ENCODE data around the gene HOXA4.

HOXA4 gene

DNA sequence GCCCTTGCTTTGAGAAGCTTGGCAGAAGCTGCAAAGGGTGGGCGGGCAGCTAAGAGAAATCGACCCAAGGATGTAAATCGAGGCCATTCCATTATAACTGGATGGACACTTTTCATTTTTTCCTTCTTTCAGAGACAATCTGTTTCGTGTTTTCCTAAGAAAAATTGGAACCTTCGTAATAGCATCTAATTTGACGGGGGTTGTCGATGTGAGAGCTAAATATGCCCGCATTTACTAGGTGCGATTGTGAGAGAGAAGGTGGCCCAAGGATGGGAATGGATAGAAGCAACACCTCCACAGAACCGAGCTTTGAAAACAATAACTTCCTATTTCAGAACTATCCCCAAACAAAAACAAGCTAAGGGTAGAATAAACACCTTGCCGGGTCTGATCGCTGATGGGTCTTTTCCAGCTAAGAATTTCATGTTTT lies 848 bp upstream of the HOXA4 start:
- DNase-seq: no peak

DNA sequence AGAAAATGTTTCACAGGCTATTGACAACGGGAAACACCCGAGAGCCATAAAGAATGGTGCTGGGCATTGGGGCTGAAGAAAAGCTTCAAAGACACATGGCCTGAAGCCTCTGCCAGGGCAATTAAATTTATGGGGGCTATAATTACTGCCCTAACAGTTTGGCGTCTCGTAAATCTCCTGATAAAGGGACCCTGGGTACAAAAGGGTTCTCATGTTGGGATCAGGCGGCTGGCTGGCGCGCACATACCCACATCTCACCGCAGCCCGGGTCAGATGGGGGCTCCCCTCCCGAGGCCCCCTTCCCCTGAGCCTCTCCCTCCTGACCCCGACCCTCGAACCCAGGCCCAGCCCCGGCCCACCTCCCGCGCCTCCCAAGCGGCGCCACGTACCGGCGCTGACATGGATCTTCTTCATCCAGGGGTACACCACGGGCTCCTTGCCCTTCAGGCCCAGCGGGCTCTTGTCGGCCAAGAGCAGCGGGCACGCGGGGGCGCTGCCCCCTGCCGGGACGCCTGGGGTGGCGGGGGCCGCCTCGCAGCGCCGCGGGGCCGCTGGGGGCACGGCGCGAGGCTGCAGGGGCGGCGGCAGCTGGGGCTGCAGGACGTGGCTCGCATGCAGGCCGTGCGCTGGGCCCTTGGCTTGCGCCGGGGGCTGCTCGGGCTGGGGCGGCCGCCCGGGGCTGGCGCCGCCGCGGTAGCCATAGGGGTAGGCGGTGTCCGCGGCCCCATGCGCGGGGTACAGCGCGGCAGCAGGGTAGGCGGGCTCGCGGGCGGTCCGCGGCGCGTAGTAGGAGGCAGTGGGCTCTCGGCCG lies 623 bp downstream of the HOXA4 start:
- no peak for DNase-seq

DNA sequence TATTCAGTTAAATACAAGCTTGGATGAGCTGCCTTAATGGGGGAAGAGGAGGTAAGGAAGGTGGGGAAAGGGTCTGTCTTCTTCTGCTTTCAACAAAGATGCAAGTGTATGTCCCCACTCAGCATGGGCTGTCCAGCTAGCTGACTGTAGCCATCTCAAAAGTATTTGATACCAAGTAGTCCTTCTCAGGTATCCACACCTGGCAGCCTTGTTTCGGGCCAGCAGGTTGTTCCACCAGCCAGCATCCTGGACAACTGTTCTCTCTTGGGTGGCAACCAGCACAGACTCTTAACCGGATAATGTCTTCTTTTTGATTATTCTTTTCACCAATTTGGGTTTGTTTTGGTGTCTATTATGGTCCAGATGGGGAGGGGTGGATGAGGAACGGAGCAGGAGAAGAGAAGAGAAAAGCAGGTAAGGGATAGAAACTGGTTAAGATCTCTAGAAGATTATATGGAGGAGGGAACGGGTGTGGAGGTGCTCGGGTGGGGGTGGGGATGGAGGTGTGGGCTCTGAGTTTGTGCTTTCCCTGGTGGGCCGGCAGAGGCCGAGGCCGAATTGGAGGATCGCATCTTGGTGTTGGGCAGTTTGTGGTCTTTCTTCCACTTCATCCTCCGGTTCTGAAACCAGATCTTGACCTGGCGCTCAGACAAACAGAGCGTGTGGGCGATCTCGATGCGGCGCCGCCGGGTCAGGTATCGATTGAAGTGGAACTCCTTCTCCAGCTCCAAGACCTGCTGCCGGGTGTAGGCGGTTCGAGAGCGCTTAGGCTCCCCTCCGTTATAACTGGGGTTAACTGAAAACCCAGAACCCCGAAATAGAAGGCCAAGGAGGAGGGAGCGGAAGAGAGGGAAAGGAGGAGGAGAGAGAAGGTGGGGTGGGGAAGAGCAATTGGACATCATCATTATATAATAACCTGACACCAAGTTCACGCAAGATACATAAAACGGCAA lies 1.5 kb downstream of the HOXA4 start:
- DNase-seq: no peak

DNA sequence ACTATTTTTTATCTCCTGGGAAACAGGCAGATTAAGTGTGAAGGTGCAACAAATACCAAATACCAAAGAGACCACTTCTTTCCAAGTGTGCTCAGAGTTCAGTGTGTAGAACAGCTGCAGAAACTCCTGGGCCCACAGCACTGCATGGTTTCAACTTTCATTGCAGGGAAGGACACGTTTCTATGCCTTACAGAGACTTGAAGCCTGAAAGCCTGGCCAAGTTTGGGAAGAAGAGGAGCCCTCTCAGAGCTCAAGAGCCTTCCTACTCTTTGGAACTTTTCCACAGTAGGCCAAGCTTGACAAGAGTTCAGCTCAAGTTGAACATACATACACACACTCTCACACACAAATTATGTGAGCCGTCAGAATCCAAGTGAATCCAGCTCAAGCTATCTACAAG lies 2.5 kb downstream of the HOXA4 start:
- DNase-seq: no peak

DNA sequence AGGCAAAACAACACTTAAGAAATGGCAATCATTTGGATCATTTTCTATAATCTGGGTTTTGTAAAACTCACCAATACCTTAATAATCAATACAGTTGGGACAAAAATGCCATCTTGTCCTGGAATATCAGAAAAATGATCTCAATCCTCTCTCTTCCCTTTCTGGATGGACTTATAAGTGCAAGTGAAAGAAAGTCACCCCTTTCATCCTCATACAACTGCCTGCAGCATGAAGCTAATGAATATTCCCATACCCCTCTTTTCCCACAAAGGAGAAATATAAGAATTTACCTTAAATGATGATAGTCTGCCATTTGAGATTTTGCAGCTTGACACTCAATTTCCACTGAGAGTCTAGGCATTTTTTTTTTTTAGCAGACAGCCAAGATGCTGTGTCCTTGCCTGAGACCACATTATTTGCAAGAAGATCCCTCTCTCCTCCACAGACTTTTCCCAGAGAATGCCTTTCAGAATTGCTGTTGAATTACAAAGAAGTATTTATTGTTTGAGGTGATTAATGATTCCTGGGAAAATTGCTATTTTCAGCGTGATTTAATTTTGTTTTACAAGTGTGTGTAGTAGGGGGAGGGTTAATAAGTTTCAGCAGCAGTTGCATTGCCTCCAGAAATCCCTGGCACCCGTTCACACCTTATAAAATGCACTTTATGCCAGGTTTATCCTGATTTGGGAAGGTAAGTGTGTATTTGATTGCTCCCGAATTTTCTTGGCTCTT lies 3.8 kb downstream of the HOXA4 start:
- DNase-seq: no peak

DNA sequence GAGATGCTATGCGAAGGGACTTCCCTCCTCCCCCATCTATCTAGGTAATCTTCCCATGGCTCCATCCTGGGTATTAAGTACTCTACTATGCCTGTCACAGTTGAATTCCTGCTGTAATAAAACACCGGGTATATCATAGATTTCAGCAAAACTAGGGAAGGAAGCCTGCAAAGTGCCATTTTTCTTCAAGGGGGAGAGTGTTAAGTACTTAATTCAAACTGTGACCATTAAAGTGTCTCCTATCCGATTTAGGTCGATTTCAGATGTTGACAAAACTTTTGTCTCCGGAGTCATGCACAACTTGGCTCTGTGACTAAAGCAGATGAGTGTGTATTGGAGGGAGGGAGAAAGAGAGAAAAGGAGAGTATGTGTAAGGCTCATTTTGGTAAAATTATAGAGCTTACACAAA lies 4.6 kb downstream of the HOXA4 start:
- no peak for DNase-seq

DNA sequence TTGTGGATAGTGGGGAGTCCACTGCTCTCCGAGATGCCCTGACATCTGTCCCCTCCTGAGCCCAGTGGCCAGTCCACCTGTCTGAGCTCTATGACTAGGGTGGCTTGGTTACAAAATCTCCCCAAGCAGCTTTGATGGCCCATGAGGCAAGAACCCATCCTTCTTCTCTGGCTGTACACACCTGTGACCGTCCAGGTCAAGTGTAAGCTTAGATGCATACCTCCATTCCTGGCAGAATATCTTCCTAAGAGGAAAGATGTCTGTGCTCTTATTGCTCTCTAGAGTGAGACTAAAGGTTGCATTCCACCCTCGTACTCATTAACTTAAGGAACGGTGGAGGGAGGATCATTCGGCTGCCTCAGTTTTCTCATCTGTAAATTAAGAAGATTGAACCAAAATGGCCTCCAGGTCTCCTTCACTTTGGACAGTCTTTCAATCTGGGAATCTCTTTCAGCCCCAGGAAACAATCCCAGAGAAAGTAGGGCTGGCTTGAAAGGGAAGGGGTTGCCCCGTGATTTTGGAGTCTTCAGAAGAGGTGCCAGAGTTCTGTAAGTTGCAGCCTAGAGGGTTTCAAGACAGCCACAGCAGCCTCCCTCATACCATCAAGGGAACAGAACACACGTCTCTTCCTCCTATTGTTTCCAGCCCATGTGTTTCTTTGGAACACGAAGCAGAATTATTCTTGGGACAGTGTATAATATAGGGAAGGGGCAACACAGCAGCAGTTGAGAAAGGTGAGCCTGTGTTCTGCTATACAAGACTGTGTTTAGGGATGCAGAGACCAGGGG lies 5.5 kb downstream of the HOXA4 start:
- DNase-seq: no peak

DNA sequence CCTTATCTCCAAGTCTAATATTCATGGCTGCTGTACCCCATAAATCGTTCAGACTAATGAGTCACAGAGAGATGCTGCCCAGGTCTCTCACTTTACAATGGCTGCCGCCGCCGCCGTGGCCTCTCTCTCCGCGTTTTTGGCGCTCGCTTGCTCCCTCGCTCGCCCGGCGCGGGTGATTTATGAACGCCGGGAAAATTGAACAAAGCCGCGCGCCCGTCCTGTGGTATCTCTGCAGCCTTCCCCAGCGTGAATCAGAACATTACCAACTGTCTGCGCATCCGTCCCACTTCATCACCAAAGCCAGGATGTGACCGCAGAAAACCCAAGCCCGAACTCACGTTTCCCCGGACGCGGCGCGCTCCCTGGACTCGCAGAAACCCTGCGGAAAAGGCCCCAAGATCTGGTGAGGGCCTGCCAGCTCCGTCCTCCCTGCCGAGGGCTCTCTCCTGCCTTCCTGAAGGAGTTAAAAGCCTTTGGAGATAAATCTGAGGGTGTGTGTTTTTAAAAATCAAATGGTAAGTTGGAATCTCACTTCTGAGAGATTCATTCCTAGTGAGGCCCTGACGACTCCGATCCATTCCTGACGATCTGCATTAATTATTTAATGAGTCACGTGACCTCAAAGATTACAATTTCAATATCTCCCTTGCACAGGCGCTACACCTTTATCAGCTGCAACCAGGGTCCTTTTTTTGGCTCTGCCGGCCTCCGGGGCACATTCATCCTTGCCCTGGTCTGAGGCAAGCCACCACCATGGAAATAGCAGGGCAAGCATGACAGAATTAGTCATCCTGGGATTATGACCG lies 6.3 kb downstream of the HOXA4 start:
- no peak for DNase-seq

DNA sequence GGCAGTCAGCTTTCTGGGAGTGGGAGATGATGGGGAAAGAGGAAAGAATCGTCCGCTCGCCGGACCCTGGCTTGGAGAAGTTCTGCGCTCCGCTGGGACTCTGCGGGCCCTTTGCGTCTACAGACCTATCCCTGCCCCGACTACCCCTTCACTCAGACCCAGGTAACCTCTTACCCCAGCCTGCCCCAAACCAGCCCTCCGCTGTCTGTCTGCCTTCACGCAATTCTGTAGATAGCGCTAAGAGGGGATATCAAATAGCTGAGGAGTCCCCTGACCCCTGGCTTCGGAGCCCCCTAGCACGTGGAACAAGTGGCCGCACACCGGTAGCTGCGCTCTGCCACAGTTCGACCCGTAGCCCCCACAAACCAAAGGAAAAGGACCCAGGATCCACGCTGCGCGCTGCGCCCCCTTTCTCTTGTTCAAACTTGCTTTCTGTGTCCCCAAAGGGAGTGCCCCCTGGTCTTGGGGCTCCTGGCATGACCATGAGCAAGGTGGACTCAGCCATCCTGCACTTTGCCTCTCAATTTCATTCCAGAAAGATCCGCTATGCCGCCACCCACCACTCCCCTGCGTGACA lies 7.0 kb downstream of the HOXA4 start:
- DNase-seq: no peak

DNA sequence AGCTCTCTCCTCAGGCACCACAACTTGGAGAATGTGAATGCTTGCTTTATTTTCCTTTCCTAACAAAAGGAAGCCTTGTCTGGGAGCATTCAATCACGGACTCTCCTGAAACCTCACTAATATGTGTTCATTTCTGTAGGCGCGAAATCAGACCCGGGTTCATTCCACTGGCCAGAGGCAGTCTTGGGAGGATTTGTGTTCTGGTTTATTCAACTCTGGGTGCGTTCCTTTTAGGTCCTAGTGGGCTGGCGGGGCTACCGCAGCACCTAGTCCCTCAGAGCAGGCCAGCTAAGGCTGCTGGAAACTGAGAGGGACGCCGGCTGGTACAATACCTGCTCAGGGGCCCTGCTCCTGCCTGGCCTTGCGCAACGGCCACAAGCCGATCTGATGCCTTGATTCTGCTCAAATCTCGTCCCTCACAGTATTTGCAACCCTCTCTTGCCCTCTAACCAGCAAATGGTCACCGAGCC lies 7.5 kb downstream of the HOXA4 start:
- DNase-seq: no peak

DNA sequence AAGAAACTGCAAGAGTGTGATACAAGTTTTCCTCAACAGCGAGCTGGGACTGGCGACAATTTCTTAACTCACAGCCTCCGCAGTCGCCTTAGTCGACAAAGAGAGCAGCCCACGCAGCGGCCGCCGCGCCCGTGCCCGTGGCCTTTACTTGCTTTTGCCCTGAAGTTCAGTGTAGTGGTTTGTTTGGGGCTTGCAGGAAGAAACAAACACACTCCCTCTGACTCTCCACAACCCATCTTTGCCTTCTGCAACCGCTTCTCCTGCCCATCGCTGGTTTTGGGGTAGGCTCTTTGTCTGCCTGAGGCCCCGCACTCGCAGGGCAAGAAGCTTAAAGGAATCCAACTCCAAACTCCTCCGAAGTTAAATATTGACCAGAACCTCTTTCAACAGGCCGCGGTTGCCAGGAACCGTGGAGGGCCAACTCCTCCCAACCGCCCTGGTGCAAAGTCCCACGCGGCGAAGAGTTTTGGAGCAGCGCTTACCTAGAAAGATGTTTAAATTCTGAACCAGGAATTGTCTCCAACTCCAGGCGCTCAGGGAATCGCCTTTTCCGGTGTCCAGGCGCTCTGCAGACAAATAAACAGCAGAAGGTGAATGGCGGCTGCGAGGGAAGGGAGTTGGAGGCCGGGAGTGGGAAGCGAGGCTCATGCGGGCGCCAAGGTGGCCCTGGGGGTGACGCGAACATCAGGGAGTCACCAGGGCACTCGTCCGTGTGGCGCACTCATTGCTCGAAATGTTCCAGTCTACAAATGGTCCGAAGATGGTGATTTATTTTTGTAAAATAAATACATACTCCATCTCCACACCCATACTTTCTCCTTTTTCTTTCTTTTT lies 8.3 kb downstream of the HOXA4 start:
- no peak for DNase-seq

DNA sequence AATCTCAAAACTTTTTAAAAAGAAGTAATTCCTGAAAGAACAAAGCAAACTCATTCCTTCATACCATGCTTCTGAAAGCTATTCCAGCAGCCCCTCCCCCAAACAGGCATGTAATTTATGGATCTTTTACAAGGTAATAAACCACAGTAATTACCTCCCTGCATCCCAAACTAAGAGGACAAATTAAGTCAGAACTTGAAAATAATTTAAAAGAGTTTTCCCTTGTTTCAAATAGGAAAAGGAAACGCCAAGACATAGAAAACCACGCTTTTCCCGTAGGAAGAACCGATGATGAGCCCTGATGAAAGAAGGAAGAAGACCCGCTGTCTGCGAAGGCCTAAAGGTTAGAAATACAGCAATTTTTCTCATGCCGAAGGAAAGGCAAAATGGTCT lies 8.9 kb downstream of the HOXA4 start:
- DNase-seq: no peak

DNA sequence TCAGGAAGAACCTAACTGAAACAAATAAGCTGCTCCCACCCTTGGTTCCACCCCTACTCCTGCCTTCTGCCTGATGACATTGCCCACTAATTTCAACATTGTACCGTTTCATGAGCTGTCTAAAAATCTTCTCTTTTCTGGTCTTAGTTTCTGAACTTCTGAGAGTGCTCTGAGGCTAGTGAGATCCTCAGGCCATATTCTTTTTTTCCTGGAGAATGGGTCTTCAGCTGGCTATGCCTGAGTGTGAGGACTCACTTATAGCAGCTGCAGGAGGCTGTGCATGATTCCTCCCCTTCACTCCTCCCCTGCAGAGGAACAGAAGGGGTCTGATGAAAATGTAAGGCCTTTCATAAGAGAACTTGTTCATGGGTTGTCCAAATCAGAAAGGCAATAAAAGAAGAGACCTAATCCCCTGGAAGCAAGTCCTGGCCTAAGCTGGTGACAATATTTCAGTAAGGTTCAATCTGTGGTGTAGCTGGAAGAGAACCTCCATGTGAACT lies 11.1 kb downstream of the HOXA4 start:
- no peak for DNase-seq

DNA sequence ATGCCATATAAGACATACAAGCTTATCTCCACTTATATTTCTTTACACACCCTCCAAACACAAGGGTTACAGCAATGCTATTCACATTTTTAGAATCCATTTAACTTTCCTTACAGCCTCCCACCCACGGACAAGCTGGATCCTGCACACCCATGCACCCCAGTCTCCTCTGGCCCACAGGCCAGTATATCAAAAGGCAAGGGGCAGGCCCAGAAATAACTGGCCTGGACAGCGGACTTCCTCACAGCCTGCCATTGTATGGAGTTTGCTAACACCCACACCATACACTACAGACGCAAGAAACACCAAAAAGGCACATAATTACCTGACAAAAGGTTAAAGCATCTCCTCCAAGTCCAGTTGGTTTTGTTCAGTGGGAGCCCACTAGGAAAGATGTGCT lies 12.0 kb downstream of the HOXA4 start:
- no peak for DNase-seq

DNA sequence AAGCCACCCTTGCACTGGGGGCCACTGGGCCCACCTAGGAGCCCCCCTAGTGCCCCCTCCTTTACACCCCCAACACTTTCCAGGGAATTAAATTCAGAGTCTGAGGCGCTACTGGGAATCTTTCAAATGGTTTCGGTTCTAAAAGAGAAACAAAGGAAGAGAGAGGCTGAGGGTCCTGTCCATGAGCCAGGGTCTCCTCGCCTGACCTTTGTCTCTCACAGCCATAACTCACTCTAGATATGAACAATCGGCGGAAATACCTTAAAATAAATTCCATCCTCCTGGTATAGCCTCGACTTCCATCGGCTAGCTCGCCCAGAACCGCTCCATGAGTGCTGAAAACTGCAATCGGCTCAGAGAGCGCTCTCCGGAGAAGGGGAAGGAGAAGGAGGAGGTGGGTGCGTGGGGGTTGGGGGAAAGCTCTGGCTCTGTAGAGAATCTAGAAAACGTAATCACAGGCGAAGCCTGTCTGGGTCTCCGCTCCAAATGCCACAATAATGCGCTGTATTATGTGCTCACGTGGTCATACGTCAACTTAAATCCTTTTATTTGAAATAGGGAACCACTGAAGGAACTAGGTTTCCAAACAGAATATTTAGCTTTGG lies 12.6 kb downstream of the HOXA4 start:
- DNase-seq: no peak

DNA sequence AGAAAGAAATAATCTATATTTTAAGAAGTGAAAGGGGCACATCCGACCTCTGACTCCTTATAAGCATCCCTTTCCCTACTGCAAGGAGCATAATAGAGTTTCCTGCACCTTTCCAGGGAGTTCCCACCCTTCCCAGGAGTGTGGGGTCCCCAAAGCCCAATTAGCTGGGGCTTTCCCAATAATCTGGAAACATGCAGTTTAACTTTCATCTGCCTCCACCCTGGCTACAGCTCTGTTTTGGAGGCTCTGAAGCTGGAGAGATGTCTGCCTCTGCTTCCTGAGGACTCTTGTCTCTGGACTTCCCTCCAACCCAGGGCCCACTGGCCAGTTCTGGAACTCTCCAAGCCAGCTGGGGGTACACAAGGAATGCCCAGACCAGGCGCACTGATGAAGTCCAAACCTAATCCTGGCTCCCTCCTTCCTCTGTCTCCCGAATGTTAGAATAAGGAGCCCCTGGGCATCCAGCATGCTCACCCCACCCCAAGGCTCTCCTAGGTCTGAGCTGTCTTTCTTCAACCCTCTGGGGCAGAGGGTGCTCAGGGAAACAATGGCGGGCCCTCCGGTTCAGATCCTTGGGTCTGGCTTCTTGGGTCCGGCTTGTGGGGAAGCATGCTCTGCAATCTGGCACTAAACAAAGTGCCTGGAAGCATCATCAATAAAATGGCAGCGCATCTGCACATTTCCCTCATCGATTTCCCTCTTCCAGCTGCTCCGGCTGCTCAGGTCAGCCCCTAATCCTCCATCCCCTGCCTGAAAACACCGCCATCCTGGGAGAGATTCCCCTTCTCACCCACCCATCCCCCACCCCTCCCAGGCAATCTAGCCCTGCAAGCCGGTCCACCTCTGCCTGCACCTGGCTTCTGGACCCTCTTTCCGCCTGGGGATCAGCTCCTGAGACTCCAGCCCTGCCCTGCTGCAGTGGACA lies 13.3 kb downstream of the HOXA4 start:
- DNase-seq: no peak

DNA sequence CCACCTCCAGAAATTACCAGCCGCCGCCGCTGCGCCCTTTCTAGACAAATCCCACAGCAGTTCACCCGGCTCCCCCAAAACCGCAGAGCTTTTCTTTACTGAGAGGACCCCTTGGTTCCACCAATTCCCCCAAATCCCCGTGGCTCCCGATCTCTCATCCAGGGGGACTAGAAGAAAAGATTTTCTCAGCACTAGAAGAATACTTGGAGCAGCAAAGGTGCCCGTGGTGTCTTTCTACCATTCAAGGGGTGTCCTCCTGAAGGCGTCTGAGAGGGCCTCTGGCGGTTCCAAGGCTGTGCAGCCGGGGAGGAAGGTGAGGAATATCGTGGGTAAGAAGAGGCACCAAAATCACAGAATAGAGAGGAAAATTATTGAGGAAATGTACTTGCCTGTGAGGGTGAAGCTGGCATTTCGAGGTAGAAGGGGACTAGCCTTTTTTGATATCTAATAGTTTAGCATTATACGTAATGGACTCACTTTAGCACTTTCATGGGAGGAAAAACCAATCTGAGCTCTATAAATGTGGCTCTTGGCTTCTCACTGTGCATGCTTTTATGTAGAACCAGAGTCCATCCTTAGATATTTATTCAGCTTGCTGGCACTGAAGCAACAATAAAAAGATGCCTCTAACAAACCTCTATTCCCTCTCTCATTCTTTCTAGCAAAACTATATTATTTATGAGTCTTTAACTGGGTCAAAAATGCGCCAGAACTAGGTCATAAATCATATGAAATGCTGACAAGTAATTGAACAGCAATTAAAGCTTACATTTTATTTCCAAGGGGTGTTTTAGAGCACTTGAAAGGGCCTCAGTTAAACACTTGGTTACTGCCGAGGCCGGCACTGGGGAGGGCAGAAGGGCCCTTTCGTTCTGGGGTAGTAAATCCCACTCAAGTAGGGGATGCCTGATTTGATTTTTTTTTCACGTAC lies 14.3 kb downstream of the HOXA4 start:
- no peak for DNase-seq
